GM10847 (cell line): ENCODE results near the gene INPP5F.

Experiments
- POLR2A ChIP-seq: IDR thresholded peaks from 2 replicates; pipeline ENCODE4 v1.6.1; 2011; ENCODE audit not compliant: insufficient read length; ENCODE audit errors: extremely low read depth

INPP5F gene

GRCh38 chr10:119734396-119735332 lies 8.8 kb downstream of the INPP5F start:
- TF ChIP-seq POLR2A: no peak

GRCh38 chr10:119735451-119735850 lies 9.6 kb downstream of the INPP5F start:
- no peak for TF ChIP-seq POLR2A

- no peak for TF ChIP-seq POLR2A
Observed at GRCh38 chr10:119736220-119736619, 10.4 kb downstream of the INPP5F start.

- no peak for TF ChIP-seq POLR2A
Observed at GRCh38 chr10:119737039-119737663, 11.3 kb downstream of the INPP5F start.

- no peak for TF ChIP-seq POLR2A
Observed at GRCh38 chr10:119737823-119738222, 12.0 kb downstream of the INPP5F start.

GRCh38 chr10:119738962-119739361 lies 13.1 kb downstream of the INPP5F start:
- TF ChIP-seq POLR2A: no peak

GRCh38 chr10:119740096-119740495 lies 14.2 kb downstream of the INPP5F start:
- TF ChIP-seq POLR2A: no peak

- TF ChIP-seq POLR2A: no peak
Observed at GRCh38 chr10:119742947-119743648, 17.2 kb downstream of the INPP5F start.

- no peak for TF ChIP-seq POLR2A
Observed at GRCh38 chr10:119747940-119748339, 22.1 kb downstream of the INPP5F start.

- TF ChIP-seq POLR2A: no peak
Observed at GRCh38 chr10:119748871-119749270, 23.0 kb downstream of the INPP5F start.

GRCh38 chr10:119749455-119749854 lies 23.6 kb downstream of the INPP5F start:
- TF ChIP-seq POLR2A: no peak

GRCh38 chr10:119750391-119751230 lies 24.8 kb downstream of the INPP5F start:
- TF ChIP-seq POLR2A: no peak

- TF ChIP-seq POLR2A: no peak
Observed at GRCh38 chr10:119753309-119753708, 27.5 kb downstream of the INPP5F start.

GRCh38 chr10:119754085-119754484 lies 28.2 kb downstream of the INPP5F start:
- no peak for TF ChIP-seq POLR2A

GRCh38 chr10:119754936-119755335 lies 29.1 kb downstream of the INPP5F start:
- no peak for TF ChIP-seq POLR2A
